Fibroblast of pulmonary artery (primary cell): ENCODE results near the gene ROBO1.

Source experiments
- DNase-seq: peaks from one replicate; pipeline ENCODE4 v3.0.0-alpha.2; 2010; ENCODE audit warnings: low read depth
- H3K4me3 ChIP-seq: replicated peaks from 2 replicates; pipeline ENCODE4 v1.5.1; 2011; ENCODE audit warnings: low read depth, mild to moderate bottlenecking, control low read depth, low read length, moderate library complexity
- CTCF ChIP-seq: IDR thresholded peaks from 2 replicates; pipeline ENCODE4 v1.5.1; 2011; ENCODE audit warnings: mild to moderate bottlenecking, control low read depth, low read length, inconsistent platforms; ENCODE audit errors: missing control alignments

The ROBO1 gene

DNA sequence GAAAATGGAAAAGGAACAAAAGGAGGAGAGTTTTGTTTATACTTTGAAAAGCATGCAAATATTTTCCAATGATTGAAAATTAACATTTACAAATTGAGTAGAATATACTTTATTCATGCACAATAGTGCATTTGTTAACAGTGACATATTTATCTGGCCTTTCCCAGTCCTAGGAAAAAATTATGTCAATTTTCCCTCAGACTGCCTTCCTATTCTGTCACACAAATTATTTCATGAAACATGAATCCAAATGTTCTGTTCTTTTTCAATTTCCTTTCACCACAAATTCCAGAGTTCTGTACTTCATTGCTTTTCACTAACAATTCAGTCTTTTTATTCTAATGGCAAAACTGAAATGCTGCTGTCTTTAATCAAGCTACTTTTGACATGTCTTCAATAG, 945.1 kb downstream of the ROBO1 start:
- H3K4me3 ChIP-seq, result no peak overlapping the region
- TF ChIP-seq CTCF, result no peak
- DNase-seq, result no peak

- H3K4me3 ChIP-seq, result no peak overlapping the region
- no peak for DNase-seq
- TF ChIP-seq CTCF, result no peak
Observed at GRCh38 chr3:78820542-78820941, 947.3 kb downstream of the ROBO1 start.

DNA sequence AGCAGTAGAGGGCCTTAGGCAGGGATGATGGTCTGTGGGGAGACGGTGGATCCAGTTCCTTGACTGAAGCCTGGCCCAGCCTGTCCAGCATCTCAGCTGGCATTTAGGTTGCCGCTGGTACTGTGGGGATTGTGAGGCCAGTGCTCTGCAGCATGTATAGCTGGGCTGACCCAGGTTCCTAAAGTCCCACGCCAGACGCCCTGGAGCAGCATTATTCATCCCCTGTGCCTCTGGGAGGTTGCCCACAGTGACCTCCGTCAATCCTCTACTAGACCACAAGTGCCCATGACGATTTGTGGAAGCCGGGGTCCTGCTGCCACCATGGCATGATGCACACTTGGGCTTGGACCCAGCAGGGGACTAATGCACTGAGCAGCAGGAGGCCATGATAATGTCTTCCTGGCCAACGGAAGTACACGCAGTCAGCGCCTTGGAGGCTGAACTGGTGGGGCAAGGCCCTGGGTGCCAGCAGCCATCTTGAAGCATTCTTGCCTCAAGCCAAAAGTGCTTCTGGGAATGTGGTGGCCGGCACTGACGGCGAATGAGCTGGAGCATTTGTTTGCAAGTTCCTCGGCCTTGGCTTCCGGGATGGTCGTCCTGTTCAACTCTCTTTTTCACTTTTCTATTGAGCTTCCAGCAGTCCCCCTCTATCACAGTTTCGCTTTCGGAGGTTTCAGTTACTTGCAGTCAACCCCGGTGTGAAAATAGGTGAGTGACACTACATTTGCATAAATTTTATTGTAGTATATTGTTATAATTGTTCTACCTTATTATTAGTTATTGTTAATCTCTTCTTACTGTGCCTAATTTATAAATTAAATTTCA, 949.4 kb downstream of the ROBO1 start:
- H3K4me3 ChIP-seq, result no peak overlapping the region
- TF ChIP-seq CTCF, result no peak
- DNase-seq, result no peak

DNA sequence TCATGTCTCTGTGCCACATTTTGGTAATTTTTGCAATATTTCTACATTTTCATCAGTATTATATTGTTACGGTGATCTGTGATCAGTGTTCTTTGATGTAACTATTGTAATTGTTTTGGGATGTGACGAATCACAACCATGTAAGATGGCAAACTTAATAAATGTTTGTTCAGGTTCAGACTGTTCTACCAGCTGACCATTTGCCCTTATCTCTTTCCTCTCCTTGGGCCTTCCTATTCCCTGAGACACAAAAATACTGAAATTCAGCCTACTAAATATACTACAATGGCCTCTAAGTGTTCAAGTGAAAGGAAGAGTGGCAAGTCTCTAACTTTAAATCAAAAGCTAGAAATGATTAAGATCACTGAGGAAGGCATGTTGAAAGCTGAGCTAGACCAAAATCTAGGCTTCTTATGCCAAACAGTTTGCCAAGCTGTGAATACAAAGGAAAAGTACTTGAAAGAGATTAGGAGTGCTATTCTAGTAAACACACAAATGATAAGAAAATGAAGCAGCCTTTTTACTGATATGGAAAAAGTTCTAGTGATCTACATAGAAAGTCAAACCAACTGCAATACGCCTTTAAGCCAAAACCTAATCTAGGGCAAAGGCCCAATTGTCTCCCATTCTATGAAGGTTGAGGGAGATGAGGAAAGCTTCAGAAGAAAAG, 952.8 kb downstream of the ROBO1 start:
- no peak for TF ChIP-seq CTCF
- no peak overlapping the region for H3K4me3 ChIP-seq
- no peak for DNase-seq

GRCh38 chr3:78812166-78812565, 955.6 kb downstream of the ROBO1 start:
- no peak for TF ChIP-seq CTCF
- DNase-seq, result no peak
- H3K4me3 ChIP-seq, result no peak overlapping the region

DNA sequence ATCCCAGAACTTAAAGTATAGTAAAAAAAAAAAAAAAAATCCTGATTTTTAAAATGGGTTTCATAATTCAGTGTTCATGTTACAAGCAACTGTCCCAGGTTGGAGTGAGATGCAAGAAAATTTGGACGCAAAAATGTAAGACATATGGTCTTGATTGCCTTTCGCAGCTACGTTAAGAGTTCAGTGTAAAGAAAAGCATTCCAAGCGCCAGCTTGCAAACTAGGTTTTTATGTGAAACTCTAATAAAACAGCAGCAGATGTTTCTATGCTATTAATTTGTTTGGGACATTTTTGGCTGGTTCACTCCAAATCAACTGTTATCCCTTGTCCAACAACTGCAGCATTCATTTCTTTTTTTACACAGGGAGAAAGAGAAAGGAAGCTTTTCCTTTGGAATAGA, 957.8 kb downstream of the ROBO1 start:
- H3K4me3 ChIP-seq, result no peak overlapping the region
- no peak for TF ChIP-seq CTCF
- no peak for DNase-seq
